ENCODE results near the gene CCDC116.

DNA sequence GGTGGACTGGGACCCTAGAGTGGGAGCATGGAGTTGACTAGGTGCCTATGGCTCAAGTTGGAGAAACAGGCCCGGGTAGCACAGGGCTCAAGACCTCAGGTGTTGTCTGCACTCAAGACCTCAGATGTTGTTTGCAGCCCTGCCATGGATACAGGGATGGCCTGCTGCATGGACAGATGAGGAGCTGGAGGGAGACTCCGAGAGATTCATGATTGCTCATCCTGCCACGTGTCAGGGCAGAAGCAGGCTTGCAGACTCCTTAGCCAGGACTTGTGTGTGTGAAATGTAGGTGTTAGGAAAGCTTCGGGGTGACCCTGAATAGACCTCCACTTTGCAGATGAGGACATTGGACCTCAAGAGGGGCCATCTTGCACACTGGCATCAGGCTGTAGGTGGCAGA lies 921 bp downstream of the CCDC116 start:
- TF ChIP-seq, protein P1, sequence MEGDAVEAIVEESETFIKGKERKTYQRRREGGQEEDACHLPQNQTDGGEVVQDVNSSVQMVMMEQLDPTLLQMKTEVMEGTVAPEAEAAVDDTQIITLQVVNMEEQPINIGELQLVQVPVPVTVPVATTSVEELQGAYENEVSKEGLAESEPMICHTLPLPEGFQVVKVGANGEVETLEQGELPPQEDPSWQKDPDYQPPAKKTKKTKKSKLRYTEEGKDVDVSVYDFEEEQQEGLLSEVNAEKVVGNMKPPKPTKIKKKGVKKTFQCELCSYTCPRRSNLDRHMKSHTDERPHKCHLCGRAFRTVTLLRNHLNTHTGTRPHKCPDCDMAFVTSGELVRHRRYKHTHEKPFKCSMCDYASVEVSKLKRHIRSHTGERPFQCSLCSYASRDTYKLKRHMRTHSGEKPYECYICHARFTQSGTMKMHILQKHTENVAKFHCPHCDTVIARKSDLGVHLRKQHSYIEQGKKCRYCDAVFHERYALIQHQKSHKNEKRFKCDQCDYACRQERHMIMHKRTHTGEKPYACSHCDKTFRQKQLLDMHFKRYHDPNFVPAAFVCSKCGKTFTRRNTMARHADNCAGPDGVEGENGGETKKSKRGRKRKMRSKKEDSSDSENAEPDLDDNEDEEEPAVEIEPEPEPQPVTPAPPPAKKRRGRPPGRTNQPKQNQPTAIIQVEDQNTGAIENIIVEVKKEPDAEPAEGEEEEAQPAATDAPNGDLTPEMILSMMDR (conservative IDR thresholded peaks at IDR 0.05; ENCODE audit: low read length): no peak
- no peak for TF ChIP-seq EZH2phosphoT487 (IDR thresholded peaks at IDR 0.05; ENCODE audit: borderline replicate concordance)

Data from Loucy (cell line).